ENCODE results near the gene APOBEC4.

Gene APOBEC4

DNA sequence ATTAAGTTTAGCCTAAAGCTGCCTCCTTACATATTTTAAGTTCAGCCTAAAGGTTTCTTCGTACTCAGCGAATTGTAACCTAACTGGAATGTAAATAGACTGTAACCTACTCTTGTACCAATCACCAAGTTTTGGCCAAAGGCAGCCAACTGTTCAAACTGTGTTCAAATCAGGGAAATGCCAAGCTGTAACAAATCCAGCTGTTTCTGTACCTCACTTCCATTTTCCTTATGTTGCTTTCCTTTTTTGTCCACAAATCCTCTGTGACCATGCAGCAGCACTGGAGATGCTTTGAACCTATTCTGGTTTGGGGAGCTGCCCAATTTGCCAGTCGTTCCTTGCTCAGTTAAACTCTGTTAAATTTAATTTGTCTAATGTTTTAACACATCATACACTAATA, 3.2 kb upstream of the APOBEC4 start:
- no peak for DNase-seq (ENCODE audit: low read depth in 1 of 2, low spot score in 1 of 2)
- H3K27me3 ChIP-seq (ENCODE audit: insufficient read depth, poor library complexity, severe bottlenecking), result no peaks in the 10 kb centered on the region
- H3K4me3 ChIP-seq (replicated peaks; ENCODE audit: insufficient read depth, low read length), result no peak overlapping the region
- TF ChIP-seq SPI1 (IDR thresholded peaks at IDR 0.05; ENCODE audit: borderline replicate concordance, low read depth) (no peak), POLR2AphosphoS5 (IDR thresholded peaks at IDR 0.05; ENCODE audit: low read depth) (no peak), GABPA (IDR thresholded peaks at IDR 0.05; ENCODE audit: low read depth) (no peak)
- TF ChIP-seq, protein P1, sequence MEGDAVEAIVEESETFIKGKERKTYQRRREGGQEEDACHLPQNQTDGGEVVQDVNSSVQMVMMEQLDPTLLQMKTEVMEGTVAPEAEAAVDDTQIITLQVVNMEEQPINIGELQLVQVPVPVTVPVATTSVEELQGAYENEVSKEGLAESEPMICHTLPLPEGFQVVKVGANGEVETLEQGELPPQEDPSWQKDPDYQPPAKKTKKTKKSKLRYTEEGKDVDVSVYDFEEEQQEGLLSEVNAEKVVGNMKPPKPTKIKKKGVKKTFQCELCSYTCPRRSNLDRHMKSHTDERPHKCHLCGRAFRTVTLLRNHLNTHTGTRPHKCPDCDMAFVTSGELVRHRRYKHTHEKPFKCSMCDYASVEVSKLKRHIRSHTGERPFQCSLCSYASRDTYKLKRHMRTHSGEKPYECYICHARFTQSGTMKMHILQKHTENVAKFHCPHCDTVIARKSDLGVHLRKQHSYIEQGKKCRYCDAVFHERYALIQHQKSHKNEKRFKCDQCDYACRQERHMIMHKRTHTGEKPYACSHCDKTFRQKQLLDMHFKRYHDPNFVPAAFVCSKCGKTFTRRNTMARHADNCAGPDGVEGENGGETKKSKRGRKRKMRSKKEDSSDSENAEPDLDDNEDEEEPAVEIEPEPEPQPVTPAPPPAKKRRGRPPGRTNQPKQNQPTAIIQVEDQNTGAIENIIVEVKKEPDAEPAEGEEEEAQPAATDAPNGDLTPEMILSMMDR (IDR thresholded peaks at IDR 0.05; ENCODE audit: insufficient read depth, low read length), result no peak
- TF ChIP-seq, protein P2, sequence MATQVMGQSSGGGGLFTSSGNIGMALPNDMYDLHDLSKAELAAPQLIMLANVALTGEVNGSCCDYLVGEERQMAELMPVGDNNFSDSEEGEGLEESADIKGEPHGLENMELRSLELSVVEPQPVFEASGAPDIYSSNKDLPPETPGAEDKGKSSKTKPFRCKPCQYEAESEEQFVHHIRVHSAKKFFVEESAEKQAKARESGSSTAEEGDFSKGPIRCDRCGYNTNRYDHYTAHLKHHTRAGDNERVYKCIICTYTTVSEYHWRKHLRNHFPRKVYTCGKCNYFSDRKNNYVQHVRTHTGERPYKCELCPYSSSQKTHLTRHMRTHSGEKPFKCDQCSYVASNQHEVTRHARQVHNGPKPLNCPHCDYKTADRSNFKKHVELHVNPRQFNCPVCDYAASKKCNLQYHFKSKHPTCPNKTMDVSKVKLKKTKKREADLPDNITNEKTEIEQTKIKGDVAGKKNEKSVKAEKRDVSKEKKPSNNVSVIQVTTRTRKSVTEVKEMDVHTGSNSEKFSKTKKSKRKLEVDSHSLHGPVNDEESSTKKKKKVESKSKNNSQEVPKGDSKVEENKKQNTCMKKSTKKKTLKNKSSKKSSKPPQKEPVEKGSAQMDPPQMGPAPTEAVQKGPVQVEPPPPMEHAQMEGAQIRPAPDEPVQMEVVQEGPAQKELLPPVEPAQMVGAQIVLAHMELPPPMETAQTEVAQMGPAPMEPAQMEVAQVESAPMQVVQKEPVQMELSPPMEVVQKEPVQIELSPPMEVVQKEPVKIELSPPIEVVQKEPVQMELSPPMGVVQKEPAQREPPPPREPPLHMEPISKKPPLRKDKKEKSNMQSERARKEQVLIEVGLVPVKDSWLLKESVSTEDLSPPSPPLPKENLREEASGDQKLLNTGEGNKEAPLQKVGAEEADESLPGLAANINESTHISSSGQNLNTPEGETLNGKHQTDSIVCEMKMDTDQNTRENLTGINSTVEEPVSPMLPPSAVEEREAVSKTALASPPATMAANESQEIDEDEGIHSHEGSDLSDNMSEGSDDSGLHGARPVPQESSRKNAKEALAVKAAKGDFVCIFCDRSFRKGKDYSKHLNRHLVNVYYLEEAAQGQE (IDR thresholded peaks at IDR 0.05; ENCODE audit: insufficient replicate concordance, low read depth), result no peak
- H3K27ac ChIP-seq (replicated peaks), result no peak overlapping the region

DNA sequence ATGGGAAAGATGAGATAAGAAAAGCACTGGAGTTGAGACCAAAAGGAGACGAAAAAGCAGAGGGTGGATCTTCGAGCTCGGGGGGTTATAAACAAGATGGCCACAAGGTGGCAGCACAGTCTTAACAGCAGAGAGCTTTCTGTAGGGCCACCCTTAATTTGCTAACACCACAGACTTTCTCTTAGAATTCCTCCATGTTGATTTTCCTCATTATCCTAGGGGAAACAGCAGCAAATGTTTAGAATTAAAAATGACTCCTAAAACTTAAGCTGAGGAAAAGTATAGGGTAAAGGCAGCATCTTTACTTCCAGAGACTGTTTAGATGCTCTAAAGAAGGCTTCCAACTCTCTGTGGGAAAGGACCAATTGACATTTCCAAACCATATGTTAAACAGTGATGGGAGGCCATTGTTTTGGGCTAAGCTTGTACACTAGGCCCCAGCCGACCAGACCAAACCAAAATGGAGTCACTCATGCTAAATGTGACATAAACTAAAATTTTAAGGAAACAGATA, 2.5 kb upstream of the APOBEC4 start:
- TF ChIP-seq, protein P2 (IDR thresholded peaks at IDR 0.05; ENCODE audit: insufficient replicate concordance, low read depth), result no peak
- TF ChIP-seq POLR2AphosphoS5 (IDR thresholded peaks at IDR 0.05; ENCODE audit: low read depth), result no peak
- TF ChIP-seq, protein P1 (IDR thresholded peaks at IDR 0.05; ENCODE audit: insufficient read depth, low read length), result peak; percentile 62
- TF ChIP-seq GABPA (IDR thresholded peaks at IDR 0.05; ENCODE audit: low read depth), result no peak
- no peak for TF ChIP-seq SPI1 (IDR thresholded peaks at IDR 0.05; ENCODE audit: borderline replicate concordance, low read depth)
- no peaks in the 10 kb centered on the region for H3K27me3 ChIP-seq (ENCODE audit: insufficient read depth, poor library complexity, severe bottlenecking)
- peak in 1 of 2 experiments; percentile 69 for DNase-seq (ENCODE audit: low read depth in 1 of 2, low spot score in 1 of 2)
- no peak overlapping the region for H3K4me3 ChIP-seq (replicated peaks; ENCODE audit: insufficient read depth, low read length)
- H3K27ac ChIP-seq (replicated peaks), result no peak overlapping the region

DNA sequence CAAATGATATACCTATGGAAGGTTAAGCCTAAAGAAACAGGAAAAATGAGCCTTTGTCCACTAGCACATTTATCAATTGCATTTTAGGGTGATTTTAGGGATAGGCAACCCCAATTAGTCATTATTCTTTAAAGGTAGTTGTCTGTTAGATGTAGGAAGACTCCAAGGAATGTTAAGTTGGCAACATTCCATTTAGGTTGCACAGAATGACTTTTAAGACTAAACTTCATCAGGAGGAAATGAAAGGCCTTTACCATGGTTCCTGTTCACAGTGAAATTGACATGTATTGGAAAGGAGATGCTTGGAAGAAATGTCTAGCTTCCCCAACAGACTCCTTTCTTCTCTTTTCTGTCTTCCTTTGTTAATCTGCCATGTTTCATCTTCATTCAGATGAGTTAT, 1.6 kb upstream of the APOBEC4 start:
- no peak overlapping the region for H3K27ac ChIP-seq (replicated peaks)
- TF ChIP-seq, protein P2 (IDR thresholded peaks at IDR 0.05; ENCODE audit: insufficient replicate concordance, low read depth), result no peak
- H3K4me3 ChIP-seq (replicated peaks; ENCODE audit: insufficient read depth, low read length), result no peak overlapping the region
- DNase-seq (ENCODE audit: low read depth in 1 of 2, low spot score in 1 of 2), result no peak
- no peaks in the 10 kb centered on the region for H3K27me3 ChIP-seq (ENCODE audit: insufficient read depth, poor library complexity, severe bottlenecking)
